ENCODE results near the gene BLTP3B. TPM values are rescaled to one million over a fixed set of nuclear protein-coding genes. Genes with fewer than 3 reads are reported as not detected.
A peak's percentile ranks its signal among the peaks of the same experiment; 100 is the strongest.

Gene BLTP3B
- polyA plus RNA-seq, 4 donors: 19.4 to 25.8 (median 22.8) TPM

DNA sequence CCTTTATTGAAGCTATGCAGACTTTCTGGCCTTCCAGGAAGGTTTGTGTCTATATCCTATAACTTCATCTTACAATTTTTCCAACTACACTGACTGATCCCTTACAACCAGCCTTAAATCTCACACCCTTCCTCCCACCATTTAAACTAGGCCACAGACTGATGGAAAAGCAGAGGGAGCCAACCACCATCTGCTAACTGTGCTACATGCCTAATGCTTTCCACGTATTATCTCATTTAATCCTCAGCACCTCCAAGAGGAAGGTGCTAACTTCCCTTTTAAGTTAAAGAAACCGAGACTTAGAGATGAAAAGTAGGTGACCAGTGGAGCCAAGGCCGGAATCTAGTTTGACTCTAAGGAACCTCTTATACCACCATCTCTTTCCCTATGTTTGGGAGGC, 22.7 kb upstream of the BLTP3B start:
- DNase-seq (ENCODE audit: low read depth in 4 of 4, low spot score in 3 of 4): no peak

DNA sequence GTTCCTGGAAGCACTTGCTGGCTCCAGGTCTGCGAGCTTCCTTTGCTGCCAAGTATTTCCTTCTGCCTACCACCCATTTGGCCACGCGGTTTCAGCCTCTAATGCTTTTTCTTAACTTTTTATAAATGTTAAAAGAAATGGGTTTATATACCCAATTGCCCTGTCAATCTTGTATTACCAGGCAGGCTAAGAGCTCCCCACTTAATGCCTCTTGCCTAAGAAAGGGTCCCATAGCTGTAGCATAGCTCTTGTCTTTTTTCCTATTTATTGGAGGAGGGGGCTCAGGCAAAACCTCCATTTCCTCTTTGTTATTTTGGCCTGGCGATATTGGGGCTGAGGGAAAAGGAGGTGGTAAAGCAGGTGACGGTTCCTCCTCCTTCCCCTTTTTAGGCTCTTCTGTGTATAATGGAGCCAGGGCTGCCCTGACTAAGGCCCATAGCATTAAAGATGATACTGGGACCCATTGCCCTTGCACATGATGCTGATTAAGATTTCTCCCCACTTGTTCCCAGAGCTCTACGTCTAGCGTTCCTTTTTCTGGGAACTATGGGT, 21.6 kb upstream of the BLTP3B start:
- DNase-seq (ENCODE audit: low read depth in 4 of 4, low spot score in 3 of 4): no peak

DNA sequence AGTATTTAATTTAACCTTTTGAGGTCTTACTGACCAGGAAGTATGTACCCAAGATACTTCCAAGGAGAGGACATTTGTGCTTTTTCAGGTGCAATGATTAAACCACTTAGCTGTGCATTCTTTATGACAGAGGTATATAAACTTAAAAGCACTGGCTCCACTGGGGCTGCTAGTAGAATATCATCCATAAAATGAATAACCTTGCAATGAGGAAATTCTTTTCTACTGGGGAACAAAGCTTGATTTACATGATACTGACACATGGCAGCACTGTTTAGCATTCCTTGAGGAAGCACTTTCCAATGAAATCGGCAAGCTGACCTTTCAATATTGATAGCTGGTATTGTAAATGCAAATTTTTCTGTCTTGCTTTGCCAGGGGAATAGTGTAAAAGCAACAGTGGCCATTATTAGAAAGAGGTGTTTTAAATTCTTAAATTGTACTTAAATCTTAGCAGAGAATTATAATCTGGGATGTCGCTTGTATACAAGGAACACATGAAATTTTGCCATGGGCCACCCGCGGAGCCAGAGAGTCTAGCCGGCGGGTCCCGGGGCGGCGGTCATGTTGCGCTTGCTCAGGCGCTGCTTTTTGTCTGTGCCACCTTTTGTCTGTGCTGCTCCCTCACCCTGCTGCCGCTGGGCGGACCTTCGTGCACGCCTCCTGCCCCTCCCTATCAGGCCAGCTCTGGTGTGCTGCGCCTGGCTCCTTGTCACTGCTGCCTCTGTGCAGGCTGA, 20.9 kb upstream of the BLTP3B start:
- peak in 1 of 4 donors; percentile 35 for DNase-seq (ENCODE audit: low read depth in 4 of 4, low spot score in 3 of 4)

DNA sequence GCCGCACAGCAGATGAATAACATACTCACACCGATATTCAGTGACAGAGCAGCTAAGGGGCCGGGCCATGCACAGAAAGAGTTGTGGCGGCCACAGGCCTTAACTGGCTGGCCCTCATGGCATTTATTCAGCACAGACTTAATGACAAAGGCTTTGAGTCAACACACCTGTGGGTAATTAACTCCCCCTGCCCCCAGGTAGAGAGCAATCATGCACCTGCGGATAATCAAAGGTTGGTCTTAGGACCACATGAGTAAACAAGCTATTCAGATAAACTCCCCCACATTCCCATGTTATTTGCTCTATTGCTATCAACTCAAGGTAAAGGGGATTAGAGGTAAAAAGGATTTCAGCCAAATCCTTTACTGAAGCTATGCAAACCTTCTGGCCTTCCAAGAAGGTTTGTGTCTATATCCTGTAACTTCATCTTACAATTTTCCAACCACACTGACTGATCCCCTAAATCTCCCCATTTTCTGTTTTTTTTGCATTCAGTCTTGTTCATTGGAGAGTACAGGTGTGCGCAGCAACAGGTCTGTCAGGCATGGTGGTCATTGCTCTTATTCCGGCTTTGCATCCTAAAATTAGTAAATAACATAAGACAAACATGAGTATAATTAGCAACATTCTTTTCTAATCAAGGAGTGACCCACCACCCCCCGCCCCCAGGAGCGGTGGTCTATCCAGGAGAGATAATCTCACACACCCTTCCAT, 16.9 kb upstream of the BLTP3B start:
- no peak for DNase-seq (ENCODE audit: low read depth in 4 of 4, low spot score in 3 of 4)

DNA sequence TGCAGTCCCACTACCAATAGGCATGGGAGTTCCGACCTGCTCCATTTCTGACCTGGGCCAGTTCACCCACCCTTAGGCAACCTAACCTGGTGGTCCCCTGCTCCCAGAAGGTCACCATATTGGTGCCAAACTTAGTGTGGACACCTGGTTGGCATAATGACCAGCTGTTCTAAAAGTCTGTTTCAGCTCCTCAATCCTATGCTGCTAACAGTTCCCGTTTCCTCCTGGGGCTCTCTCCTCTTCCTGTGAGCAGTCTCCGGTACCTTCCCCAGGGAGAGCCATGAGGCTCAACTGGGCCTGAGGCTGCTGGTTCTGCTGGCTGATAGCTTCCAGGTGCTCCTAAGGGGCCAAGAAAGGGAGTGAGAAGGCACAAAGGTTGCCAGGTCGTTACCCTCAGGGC, 15.9 kb upstream of the BLTP3B start:
- DNase-seq (ENCODE audit: low read depth in 4 of 4, low spot score in 3 of 4): no peak

DNA sequence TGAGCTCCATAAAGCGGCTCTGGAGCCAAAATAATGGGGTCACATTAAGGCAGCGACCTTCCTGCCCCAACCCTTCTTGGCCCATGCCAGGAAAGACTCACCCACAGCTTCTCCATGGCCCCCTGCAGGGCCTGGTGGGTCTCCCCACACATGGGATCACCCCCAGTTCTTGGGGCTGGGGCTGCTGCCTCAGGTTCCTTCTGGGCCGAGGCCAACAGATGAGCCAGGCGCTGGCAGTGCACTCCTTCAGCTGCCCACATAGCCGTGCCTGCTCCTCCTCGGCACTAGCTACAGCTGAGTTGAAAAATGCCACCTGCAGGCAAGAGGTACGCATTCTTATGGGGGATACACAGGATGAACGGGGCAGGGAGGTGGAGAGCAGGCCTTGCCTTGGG, 14.8 kb upstream of the BLTP3B start:
- no peak for DNase-seq (ENCODE audit: low read depth in 4 of 4, low spot score in 3 of 4)

DNA sequence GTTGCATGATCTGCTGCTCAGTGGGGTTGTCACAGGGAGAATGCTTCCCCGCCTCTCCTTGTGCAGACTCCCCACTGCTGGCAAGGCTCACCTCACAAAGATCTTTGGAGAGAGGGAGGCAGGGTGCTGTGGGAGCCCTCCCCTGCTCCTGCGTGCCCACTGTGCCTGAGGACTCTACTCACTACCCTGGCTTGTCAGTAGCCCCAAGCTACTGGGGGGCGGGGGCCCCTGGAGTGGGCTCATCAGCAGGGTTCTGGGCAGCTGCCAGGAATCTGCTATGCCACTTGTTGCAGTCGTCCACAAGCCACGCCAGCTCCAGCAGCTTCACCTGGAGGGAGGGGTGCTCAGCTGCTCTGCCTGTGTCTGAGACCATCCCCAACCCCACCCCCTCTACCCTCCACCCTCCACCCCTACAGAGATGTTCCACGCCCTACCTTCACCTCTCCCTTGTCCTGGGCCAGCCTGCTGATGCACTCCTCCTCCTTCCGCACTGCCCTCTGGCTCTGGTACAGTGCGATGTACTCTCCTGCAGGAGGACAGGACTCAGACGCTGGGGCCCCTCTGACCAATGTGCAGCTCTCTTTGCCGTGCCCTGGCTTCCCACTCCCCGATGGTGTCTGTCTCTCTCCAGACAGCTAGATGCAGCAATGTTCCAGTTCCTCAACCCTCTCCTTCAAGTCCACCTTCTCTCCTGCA, 14.2 kb upstream of the BLTP3B start:
- no peak for DNase-seq (ENCODE audit: low read depth in 4 of 4, low spot score in 3 of 4)

DNA sequence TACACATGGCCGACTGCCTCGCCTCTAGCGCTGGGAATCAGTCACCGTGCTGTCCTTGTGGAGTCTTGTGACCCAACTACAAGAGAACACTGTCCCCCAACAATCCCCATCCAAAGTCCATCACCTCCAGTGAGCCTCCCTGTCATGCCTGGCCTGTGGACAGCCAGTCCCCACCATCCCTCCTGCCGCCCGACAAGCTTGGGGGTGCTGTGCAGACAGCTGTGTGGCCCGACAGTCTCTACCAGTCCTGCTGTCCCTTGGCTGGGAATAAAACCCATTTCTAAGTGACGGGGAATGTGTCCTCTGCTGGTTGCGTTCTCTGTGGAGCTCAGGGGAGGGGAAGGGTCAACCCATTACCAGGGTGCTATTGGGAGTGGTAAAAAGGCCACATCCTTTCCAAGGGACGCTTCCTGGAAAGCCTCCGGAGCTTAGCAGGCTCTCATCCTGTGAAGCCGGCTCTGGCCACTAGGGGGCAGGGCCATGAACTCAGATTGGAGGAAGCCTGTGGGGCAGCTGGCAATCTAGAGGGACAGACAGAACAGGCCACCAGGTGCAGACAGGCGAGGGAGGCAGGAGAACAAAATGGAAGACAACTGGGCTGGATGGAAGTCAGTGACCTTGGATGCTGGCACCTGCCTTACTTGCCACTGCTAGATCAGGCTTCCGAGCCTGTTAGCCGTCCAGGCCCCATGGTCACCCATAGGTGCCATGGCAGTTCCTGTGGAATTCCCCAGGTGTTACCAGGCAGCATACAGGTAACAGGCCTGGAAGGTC, 12.0 kb upstream of the BLTP3B start:
- no peak for DNase-seq (ENCODE audit: low read depth in 4 of 4, low spot score in 3 of 4)

DNA sequence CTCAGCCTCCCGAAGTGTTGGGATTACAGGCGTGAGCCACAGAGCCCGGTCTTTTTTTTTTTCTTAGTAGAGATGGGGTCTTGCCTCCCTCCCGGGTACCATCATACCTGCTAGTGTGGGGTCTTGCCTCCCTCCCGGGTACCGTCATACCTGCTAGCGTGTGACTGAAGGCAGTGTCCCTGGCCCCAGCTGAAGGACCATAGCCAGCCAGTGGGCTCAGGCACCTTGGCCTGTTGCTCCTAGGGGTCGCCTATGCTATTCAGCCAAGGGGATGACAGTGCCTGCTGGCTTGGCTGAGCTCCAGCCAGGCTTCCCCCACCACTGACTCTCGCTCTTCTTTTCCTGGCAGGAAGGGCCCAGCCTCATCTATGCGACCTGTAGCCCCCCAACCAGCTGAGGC, 10.5 kb upstream of the BLTP3B start:
- no peak for DNase-seq (ENCODE audit: low read depth in 4 of 4, low spot score in 3 of 4)

DNA sequence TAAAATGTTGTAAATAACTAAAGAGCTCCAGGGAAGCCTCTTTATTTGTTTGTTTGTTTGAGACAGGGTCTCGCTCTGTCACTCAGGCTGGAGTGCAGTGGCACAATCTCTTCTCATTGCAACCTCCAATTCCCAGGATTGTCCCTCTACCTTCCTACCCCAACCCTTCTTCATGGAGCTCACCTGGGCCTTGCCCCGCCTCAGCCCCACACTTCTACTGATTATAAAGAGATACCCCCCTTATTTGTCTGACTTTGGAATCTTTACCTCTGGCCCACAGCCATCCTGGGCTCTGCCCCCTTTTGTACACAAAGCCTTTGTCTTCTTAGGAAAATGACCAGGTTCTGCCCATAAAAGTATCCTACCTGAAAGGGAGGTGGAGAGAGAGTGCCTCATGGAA, 9.1 kb upstream of the BLTP3B start:
- no peak for DNase-seq (ENCODE audit: low read depth in 4 of 4, low spot score in 3 of 4)

DNA sequence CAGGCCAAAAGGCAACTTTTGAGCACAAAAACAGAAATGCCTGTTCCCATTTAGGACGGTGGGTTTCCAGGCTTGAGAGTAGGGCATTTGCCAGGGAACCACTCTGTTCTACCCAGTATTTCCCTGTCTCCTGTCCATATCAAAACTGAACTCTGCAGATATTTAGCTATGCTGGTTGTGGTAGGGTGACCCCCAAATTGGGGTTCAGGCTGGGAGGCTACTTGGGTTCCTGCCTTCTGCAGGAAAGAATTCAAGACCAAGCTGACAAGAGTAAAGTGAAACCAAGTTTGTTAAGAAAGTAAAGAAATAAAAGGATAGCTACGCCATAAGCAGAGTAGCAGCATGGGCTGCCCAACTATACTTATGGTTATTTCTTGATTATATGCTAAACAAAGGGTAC, 3.6 kb upstream of the BLTP3B start:
- no peak for DNase-seq (ENCODE audit: low read depth in 4 of 4, low spot score in 3 of 4)

DNA sequence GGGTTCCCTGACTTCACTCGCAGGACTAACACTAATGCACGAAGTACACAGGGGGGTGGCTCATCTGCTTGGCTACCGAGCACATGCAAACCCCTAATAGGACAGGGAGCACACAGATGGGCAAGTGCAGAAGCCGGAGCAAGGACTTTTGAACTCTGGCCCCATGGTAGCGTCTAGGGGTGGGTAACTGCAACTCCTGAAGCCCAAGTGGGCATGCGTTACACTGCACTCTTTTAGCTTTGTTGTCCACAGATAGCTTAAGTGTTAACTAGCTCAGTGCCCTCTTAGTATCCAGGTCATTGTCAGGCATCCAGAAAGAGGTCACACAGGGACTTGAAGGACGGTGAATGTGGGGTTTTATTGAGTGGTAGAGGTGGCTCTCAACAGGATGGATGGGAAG, 3.0 kb upstream of the BLTP3B start:
- DNase-seq (ENCODE audit: low read depth in 4 of 4, low spot score in 3 of 4): no peak

DNA sequence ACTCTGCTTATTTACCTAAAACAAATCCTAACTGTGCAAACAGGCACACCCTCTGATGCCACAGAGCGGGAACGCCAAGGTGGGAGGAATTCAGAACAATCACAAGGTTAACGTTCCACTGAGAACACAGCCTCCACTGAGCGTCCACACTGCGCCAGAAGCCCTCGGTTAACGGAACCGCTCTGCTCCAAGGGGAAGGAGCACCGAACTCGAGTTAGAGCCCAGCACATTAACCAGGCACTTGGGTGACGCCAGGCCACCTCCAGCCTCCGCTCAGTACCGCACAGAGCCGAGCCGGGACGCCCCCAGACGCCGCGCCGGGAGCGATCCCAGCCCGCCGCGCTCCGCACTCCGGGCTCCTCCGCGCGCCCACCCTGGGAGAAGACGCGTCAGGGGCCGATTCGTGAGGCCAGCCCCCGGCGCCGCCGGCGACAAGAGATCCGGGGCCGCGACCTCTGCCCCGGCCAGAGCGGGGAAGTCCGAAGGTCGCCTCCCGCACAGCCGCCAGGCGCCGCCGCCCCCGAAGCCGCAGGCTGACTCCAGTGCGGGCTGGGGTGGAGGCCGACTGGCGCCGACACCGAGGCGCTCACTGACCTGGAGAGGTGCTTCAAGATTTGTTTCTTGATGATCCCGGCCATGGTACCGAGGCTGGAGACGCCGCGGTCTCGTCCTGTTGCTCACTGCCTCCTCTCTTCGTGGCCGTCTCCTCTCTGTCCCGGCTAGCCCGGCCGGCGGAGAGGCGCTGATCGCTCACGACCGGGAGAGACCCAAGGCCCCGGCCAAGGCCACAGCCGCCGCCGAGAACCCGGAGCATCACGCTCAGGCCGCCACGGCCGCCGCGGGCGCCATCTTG, 450 bp downstream of the BLTP3B start:
- DNase-seq (ENCODE audit: low read depth in 4 of 4, low spot score in 3 of 4): peak in 2 of 4 donors; percentile 41 to 44

DNA sequence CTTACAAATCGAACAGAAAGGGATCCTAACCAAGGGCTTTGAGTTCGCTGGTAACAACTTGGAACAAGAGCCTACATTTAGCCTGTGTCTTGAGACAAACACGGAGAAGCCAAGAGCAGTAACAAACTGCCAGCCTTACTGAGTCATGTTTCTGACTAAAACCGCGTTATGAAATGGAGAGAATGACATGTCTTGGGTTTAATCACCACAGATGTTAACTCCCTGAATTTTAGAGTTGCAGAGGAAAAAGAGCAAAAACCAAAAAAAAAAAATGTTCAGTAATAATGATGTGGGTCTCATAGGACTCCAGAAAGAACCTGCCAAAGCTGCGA, 1.0 kb downstream of the BLTP3B start:
- no peak for DNase-seq (ENCODE audit: low read depth in 4 of 4, low spot score in 3 of 4)

DNA sequence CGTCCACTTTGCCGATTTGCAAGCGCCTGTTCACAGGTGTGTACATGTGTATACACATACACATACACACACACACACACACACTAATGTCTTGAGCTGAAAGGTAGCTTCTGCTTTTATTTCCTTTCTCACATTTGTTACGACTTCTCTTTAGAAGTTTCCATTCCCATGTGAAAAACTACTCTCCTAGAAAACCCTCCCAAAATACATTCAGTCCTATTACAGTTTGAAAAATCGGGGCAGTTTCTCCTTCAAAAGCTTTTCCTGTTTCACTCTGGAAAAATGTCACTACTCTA, 3.9 kb downstream of the BLTP3B start:
- DNase-seq (ENCODE audit: low read depth in 4 of 4, low spot score in 3 of 4): no peak

DNA sequence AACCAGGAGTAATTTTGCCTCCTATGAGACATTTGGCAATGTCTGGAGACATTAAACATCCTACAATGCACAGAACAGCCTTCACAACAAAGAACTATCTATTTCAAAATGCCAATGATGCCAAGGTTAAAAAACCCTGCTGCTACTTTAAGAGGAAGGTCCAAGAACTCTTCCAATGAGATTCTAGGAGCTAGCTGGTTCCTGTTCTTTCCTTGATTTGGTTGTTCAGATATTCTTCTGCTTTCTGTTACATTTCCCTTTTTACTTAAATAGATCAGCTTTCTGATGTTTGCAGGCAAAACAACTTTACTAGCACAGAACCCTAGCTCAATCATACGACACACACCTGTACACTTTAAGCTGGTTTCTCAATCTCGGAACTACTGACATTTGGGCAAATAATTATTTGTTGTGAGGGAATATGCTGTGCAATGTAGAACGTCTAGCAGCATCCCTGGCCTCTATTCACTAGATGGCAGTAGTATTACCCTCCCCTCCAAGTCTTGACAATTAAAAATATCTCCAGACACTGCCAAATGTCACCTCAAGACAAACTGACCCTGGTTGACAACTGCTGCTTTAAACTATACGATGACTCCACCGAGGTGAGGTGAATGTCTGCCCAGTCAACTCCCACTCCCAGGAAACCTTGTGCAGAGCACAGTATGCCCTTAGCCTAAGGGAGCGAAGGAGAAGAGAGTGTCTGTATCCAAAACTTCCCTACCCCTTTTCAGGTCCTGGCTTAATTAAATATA, 4.4 kb downstream of the BLTP3B start:
- no peak for DNase-seq (ENCODE audit: low read depth in 4 of 4, low spot score in 3 of 4)

DNA sequence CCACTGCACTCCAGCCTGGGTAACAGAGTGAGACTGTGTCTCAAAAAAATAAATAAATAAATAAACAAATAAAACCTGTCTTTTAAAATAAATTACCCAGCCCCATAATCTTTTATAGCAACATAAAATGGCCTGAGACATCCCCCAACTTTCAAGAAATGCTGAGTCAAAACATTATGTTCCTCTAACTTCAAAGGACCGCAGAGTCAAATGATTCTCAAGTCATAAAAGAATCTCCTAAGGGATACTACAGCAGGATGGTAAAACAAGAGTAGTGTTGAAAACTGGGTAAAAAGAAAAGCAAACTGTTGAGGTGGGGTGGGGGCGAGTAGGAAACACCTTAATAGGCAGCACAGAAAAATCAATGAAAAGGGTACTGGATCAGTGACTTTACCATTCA, 9.5 kb downstream of the BLTP3B start:
- DNase-seq (ENCODE audit: low read depth in 4 of 4, low spot score in 3 of 4): no peak

DNA sequence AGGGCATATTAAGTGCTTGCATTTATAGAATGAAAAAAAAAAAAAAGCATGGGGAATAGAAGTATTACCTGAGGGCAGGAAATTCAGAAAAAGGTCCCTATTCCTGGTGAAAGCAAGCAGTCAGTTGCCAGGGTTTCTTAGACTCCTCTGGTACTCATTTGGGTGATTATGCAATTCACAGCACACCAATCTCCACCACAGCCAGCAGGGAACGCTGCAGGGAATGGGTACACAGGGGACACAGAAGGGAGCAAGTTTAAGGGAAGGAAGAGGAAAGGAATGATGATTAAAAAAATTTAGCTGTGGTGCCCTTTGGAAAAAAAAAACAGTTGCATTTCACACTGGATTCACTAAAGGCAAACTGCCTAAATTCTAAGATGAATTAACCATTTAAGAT, 14.2 kb downstream of the BLTP3B start:
- no peak for DNase-seq (ENCODE audit: low read depth in 4 of 4, low spot score in 3 of 4)

DNA sequence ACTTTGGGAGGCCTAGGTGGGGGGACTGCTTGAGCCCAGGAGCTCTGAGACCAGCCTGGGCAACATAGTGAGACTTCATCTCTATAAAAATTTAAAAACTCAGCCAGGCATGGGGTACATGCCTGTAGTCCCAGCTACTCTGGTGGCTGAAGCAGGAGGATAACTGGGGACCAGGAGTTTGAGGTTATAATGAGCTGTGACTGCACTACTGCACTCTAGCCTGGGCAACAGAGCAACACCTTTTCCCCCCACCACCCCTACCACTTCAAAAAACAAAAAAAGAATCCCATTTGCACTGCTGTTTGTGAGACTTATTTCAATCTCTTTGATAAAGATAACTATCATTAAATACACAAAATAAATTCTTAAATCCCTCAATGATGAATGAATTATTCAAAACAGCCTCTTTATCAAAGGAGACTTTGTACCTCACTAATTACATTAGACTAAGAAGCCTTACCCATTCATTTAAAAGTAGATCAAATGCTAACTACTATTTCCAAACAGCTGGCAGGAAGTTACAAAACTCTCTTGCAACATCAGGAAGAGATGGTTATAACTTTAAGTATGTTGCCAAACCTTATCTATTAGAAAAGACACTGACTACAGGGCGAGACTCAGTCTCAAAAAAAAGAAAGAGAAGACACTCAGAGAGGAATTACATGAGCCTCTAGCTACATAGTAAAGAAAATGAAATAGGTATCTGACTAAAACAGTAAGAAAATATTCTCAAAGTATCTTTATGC, 14.7 kb downstream of the BLTP3B start:
- DNase-seq (ENCODE audit: low read depth in 4 of 4, low spot score in 3 of 4): no peak

Measured in left renal pelvis (tissue), 4 donors.